GM12875 (cell line): ENCODE results near the gene KRTAP10-6.
"Not testable (repeated sequence)": the region's sequence is repeated elsewhere in the genome, so short reads cannot be mapped to it uniquely, and the experiment has no call there.

ENCODE experiments used
- H3K4me3 ChIP-seq: one replicate; pipeline ENCODE4 v1.5.1; 2011; ENCODE audit warnings: low read depth, low read length, control low read depth
- TF ChIP-seq, protein P1 (sequence below): IDR thresholded peaks from 2 replicates; pipeline ENCODE4 v1.5.1; 2011; ENCODE audit warnings: low read depth, mild to moderate bottlenecking, control low read depth, inconsistent platforms, low read length, moderate library complexity, borderline replicate concordance; ENCODE audit not compliant: insufficient read depth

Gene KRTAP10-6

DNA sequence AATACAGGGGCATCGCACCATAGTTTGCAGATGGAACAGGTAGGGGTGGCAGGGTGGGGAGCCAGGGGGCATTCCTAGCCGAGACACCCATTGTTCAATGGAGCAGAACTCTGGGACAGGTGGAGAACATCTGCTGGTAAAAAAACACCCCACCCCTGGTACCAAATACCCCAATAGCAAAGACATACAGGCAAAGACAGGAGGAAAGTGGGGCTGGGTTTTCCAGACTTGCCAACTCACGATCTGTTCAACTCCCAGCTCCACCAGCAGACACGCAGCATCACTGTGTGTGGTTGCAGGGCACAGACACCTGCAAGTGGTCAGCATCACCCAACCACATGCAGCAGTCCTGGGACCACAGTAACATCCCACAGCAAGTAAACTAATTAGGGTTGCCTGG, 19.2 kb upstream of the KRTAP10-6 start:
- H3K4me3 ChIP-seq, result no peak overlapping the region
- TF ChIP-seq, protein P1, sequence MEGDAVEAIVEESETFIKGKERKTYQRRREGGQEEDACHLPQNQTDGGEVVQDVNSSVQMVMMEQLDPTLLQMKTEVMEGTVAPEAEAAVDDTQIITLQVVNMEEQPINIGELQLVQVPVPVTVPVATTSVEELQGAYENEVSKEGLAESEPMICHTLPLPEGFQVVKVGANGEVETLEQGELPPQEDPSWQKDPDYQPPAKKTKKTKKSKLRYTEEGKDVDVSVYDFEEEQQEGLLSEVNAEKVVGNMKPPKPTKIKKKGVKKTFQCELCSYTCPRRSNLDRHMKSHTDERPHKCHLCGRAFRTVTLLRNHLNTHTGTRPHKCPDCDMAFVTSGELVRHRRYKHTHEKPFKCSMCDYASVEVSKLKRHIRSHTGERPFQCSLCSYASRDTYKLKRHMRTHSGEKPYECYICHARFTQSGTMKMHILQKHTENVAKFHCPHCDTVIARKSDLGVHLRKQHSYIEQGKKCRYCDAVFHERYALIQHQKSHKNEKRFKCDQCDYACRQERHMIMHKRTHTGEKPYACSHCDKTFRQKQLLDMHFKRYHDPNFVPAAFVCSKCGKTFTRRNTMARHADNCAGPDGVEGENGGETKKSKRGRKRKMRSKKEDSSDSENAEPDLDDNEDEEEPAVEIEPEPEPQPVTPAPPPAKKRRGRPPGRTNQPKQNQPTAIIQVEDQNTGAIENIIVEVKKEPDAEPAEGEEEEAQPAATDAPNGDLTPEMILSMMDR, result no peak

DNA sequence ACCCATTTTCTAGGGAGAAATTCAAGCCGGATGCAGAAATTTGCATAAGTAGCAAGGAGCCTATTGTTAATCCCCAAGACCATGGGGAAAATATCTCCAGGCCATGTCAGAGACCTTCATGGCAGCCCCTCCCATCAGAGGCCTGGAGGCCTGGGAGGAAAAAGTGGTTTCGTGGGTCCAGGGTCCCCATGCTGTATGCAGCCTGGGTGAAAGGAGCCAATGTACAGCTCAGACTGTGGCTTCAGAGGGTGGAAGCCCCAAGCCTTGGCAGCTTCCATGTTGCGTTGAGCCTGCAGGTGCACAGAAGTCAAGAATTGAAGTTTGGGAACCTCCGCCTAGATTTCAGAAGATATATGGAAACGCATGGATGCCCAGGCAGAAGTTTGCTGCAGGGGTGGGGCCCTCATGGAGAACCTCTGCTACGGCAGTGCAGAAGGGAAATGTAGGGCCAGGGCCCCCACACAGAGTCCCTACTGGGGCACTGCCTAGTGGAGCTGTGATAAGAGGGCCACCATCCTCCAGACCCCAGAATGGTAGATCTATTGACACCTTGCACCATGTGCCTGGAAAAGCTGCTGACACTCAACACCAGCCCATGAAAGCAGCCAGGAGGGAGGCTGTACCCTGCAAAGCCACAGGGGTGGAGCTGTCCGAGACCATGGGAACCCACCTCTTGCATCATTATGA, 18.0 kb upstream of the KRTAP10-6 start:
- not testable (repeated sequence) for H3K4me3 ChIP-seq

DNA sequence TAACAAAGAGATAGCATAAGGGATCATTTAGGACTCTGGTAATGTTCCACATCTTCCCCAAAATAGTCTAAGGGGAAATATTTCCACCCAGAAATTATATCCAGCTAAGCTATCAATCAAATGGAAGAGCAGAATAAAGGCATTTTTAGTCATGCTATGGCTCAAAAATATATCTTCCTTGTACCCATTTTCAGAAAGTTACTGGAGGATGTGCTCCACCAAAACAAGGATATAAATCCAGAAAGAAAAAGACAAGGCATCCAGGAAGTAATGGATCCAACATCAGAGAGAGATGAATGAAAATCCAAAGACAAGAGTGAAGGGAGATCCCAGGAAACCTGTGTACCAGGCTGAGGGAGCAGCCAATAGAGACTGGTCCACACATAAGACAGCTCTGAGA, 16.9 kb upstream of the KRTAP10-6 start:
- TF ChIP-seq, protein P1, result no peak
- no peak overlapping the region for H3K4me3 ChIP-seq

DNA sequence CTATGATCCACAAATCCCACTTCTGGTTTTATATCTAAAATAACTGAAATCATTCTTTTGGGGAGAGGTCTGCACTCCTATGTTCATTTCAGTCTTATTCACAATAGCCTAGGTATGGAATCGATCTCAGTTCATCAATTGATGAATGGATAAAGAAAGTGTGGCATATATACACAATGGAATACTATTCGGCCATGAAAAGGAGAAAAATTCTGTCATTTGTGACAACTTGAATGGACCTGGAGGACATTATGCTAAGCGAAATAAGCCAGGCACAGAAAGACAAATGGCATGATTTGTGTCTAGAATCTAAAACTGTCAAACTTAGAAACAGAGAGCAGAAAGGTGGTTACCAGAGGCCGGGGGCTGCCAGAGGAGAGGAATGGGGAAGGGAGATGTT, 14.2 kb upstream of the KRTAP10-6 start:
- no peak overlapping the region for H3K4me3 ChIP-seq
- TF ChIP-seq, protein P1, result no peak

DNA sequence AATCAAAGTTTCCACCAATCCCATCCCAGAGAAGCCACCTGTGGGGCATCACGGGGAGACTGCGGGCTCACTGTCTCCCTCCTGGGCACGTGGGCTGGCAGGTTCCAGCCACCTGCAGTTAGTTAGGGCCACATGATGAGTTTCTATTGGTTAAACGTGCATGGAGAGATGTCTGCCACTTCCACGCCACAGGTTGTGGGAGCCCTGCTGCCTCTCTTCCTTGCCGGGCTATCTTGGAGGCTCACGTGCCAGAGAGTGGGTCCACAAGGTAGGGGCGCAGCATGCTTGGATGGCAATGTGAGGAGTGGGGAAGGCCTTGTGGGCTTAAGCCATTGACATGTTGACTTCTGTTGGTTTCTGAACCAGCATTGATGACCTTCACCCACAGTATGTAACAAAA, 11.6 kb upstream of the KRTAP10-6 start:
- TF ChIP-seq, protein P1, result no peak
- no peak overlapping the region for H3K4me3 ChIP-seq

DNA sequence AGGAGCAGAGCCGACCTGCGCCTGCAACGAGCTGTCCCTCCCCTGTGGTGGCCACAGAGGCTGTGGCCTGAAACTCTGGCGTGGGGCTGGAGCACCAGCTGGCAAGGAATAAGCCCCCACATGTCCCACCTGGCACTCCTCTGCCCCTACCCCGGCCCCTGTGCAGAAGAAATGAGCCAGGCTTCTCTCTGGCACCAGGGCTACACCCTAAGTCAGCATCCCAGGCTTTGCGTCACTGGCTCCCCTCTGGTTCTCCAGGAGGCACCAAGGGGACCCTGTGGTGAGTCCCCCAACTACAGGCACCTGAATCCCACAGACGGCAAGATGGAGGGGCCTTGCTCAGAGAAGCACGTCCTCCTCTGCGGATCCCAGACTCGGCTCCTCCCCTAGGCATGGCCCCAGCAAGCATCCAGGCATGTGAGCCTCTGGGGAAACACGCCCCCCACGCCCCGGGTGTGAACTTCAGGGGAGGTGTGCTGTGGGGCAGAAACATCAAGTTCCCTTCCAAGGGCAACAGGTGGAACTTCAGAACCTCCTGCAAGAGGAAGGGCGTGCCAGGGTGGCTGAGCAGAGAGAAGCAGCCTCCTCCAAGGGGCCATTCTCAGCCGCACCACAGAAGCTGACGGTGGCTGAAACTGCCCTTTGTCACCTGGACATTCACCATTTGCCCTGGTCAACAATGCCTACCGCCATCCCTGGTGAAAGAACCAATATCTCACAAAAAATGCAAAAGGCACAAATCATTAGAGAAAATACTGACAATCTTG, 11.0 kb upstream of the KRTAP10-6 start:
- TF ChIP-seq, protein P1, result no peak
- no peak overlapping the region for H3K4me3 ChIP-seq

DNA sequence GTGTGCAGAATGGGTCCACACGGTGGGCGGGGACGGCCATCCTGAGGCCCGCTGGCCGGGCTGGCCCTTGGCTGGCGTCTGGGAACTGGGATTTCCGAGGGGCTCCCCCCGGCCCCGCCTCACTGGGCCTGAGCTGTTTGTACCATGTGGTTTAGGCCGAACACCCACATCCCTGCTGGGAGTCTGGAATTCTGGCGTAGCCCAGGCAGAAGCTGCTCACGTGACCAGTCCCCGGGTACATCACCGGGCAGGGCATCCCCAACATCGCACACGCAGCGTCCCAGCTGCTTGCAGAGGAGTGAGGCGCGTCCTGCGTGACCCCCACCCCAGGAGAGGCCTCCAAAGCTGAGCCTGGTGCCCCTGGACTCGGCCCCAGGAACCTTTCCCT, 10.2 kb upstream of the KRTAP10-6 start:
- no peak overlapping the region for H3K4me3 ChIP-seq
- TF ChIP-seq, protein P1, result no peak
